Measurements from ENCODE around the gene RBM4.
"Not testable (repeated sequence)": the region's sequence is repeated elsewhere in the genome, so short reads cannot be mapped to it uniquely, and the experiment has no call there.

- TF ChIP-seq CTCF, POLR2A (IDR thresholded peaks at IDR 0.05): not testable (repeated sequence)
Observed at GRCh38 chr11:66589315-66589714, 49.2 kb upstream of the RBM4 start.
